RKO (cell line): ENCODE measurements around the gene MBNL3.
"Not testable (repeated sequence)": the region's sequence is repeated elsewhere in the genome, so short reads cannot be mapped to it uniquely, and the experiment has no call there.

Experiments
- DNase-seq: peaks from one replicate; pipeline ENCODE4 v3.0.0-alpha.2; 2016; ENCODE audit warnings: low spot score

Gene MBNL3

GRCh38 chrX:132474544-132475248 is 14.1 kb downstream of the MBNL3 start:
- no peak for DNase-seq

- no peak for DNase-seq
Measured at GRCh38 chrX:132472397-132472796, 16.4 kb downstream of the MBNL3 start.

DNA sequence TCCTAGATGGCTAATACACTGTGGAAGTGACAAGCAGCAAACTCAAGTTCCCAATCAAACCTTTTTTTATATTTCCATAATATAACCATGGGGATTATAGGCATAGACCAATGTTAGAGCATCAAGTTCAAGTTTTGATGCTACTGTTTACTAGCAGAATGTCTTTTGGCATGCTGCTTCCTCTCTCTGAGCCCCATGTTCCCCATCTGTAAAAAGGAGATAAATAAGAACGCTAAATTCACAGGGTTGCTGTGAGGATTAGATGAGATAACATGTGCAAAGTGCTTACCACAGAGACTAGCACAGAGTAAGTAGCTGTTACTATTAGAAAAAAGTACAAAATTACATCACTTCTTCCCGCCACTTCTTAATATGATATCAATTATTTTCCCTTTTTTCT is 18.0 kb downstream of the MBNL3 start:
- DNase-seq = no peak

DNA sequence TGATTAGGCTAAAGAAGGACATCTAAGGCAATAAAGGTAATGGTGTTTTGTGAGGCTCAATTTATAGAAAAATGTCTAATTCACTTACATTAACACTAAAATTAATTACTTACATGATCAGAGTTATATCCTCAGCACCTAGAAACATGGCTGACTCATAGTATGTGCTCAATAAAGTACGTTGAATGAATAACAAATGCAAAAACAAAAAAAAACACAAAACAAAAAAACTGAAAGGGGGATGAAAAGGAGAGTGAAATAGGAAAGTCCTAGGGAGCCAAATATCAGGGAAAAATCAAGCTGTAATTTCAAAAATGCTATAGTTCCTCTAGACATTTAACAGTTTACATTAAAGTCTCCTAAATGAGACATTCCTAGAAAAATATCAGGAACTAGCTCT is 18.7 kb downstream of the MBNL3 start:
- no peak for DNase-seq

GRCh38 chrX:132468454-132468853 is 20.4 kb downstream of the MBNL3 start:
- no peak for DNase-seq

GRCh38 chrX:132467989-132468388 is 20.8 kb downstream of the MBNL3 start:
- no peak for DNase-seq

DNA sequence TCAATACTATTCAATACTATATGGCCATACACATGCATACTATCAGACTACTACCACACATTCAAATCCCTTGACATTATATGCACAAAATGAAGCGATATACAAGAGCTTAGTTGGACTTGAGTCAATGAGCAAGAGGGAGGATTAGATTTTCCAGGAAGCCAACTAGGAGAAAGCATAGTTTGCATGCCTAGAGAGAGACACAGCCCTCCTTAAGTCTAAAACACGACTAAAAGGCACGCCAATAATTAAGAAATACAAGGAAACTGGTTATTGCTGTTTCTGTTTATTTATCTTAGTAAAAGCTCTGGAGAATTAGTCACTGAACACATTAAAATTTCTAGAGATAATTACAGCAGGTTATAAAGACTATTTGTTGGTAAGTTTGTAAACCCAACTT is 21.8 kb downstream of the MBNL3 start:
- no peak for DNase-seq

DNA sequence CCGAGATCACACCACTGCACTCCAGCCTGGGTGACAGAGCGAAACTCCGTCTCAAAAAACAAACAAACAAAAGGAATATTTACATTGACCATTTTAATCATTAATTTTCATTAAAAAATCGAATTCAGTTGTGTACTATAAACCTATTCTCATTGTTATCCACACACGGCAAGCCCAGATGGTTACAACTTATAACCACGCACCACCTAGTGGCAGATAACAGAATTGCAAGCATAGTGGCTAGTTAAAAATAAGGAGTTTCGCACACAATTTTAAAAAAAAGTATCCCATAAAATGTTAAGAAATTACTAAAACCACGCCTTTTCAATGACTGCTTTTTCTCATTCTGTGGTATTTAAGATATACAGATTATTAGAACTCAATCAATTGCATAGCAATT is 25.4 kb downstream of the MBNL3 start:
- DNase-seq = peak; percentile 10

DNA sequence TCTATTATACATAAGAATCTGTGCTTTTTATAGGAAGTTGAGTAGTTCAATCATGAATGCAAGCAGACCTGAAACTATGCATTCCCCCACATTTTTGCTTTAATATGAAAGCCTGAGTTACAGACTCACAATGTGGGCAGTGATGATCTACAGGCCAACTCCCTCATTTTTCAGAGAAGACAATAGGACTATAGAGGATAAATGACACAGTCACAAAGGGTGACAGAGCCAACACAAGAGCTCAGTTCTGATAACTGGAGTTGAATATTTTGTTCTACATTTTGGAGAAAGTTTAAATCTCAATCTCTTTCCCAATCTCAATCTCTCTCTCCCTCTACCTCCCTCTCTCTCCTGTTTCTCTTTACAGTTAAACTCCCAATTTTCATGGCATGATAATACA is 27.0 kb downstream of the MBNL3 start:
- no peak for DNase-seq

DNA sequence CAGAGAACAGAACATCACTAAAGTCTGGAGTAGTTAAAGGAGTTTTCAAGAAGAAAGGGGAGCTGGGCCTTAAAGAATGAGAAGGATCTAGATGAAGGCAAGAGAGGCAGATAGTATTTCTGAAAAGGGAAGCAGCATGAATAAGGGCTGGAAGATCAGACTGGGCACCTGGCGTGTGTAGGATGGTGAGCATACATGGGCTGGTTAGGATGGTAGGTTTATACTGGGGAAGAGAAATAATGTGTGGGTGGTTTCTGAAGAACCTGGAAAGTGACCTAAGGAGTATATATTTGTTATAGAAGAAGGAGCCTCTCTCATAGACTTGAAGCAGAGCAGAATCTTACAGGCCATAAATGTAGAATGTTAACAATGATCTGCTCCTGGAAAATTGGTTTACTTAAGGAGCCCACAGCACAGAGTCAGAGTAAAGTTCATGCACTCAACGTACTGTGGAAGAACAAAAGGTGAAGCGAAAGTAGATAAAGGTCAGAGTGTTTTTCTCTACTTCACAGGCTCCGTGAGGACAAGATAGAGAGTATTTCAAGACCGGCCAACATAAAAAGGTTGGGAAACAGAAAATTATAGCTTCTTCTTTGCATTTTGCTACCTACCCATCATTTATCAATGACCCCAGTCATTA is 35.8 kb downstream of the MBNL3 start:
- no peak for DNase-seq

- DNase-seq = not testable (repeated sequence)
Measured at GRCh38 chrX:132445909-132446308, 42.9 kb downstream of the MBNL3 start.

- DNase-seq = no peak
Measured at GRCh38 chrX:132444936-132445335, 43.9 kb downstream of the MBNL3 start.

- DNase-seq = no peak
Measured at GRCh38 chrX:132443196-132444135, 45.4 kb downstream of the MBNL3 start.

DNA sequence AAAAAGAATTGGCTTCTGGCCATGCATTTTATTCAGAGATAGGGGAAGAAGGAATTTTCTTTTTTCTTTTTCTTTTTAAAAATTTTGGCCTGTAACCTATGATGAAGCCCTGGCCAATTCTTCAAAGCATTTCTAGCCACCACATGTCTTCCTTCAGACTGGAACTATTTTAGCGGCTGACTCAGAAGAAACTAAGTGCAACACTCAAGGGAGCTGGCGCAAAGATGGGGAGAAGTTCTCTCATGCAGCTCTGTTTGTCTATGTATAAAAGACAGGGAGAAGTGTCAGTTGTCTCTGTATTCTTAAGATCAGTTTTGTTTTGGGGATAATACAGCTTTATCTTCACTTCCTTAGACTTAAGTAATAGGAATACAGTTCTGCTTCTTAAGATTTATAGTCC is 46.1 kb downstream of the MBNL3 start:
- DNase-seq = no peak

- no peak for DNase-seq
Measured at GRCh38 chrX:132435222-132435621, 53.6 kb downstream of the MBNL3 start.

- no peak for DNase-seq
Measured at GRCh38 chrX:132433551-132433950, 55.3 kb downstream of the MBNL3 start.

- DNase-seq = no peak
Measured at GRCh38 chrX:132433001-132433400, 55.8 kb downstream of the MBNL3 start.

GRCh38 chrX:132428896-132429295 is 59.9 kb downstream of the MBNL3 start:
- no peak for DNase-seq

- DNase-seq = no peak
Measured at GRCh38 chrX:132426695-132427281, 62.0 kb downstream of the MBNL3 start.

DNA sequence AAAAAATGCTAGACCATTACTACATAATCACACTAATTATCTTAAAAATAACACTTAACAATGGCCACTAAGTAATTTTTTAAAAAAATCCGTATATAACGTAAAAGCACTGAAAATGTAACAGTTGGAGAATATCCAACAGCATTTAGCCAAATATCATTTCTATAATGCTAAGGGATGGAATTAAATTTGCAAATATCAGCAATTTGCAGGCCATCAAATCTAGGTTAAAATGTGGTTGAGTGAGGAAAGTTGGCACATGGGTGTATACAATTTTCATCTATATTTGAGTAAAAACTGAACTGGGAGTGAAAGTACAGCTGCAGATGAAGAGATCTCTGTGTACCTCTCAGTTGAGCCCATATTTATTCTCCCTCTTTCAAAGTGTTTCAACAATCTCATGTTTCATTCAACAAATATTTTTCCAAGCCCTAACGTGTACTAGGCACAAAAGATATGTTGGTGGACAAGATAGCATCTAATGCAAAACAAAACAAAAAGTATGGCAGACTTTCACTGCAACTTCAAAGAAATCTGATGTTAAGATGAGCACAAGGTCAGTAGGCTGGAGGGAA is 63.0 kb downstream of the MBNL3 start:
- no peak for DNase-seq

DNA sequence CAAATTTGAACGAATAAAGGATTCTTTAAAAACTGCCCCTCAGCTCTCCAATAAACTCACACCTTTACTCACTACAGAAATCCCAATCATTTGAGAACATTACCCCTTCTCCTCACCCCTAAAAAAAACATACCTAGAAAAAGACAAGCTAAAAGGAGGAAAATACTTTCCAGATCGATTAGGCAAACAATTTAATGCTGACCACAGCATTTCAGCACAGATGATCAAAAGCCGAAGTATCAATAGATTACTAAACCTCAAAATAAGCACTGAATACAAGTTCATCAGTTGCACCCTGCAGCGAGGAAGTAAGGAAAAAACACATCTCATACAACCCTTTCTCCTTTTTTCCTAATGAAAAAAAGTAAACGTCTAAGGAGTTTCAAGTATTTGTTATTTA is 65.5 kb downstream of the MBNL3 start:
- no peak for DNase-seq

- DNase-seq = no peak
Measured at GRCh38 chrX:132415012-132415411, 73.8 kb downstream of the MBNL3 start.
